Left lobe of liver (tissue), 2 donors: ENCODE data around the gene CCL3. TPM values are rescaled to one million over a fixed set of nuclear protein-coding genes. Genes with fewer than 3 reads are reported as not detected.
"Not testable (repeated sequence)": the region's sequence is repeated elsewhere in the genome, so short reads cannot be mapped to it uniquely, and the experiment has no call there.

Experiments
- ATAC-seq: fragments of 200-7000 bp; cut with Tn5 transposase; one replicate; pipeline ENCODE4 v1.9.1; 2020; ENCODE audit warnings: mild to moderate bottlenecking, moderate library complexity
- DNase-seq: peaks from one replicate; pipeline ENCODE4 v3.0.0-alpha.2; 2020; ENCODE audit warnings: low spot score
- total RNA-seq: library from RNA; stranded (reverse); gene quantifications from one replicate; pipeline ENCODE4 v1.2.1, GENCODE V29; 2021
- donor health status: DM: no; HTN: no; CAD: no; lungs with moderate emphysema.
- donor health status: DM: no; HTN: yes; CAD: no.

Gene CCL3
- total RNA-seq, 1 donor from 2014 or later: 2.0 TPM

DNA sequence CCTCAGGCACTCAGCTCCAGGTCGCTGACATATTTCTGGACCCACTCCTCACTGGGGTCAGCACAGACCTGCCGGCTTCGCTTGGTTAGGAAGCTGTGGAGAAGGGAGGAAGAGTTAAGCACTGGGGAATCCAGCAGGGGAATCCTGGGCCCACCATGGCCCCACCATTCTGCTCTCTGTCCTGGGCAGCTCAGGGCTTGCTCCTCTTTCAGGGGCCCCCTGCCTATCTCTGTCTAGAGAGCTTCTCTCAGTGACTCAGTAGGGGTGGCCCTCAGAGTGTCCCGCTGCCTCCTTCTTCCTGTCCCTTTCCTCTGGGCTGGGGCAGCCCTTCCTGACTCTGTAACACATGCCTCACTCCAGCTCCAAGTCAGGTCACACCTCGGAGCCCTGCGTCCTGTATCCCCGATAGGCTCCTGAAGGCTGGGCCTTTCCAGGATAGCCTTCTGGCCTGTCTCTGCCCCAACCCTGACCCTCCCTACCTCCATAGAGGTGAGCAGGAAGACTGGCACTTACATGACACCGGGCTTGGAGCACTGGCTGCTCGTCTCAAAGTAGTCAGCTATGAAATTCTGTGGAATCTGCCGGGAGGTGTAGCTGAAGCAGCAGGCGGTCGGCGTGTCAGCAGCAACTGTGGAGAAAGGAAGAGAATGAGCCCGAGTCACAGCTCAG, 1.1 kb downstream of the CCL3 start:
- ATAC-seq: peak; percentile 33
- DNase-seq: no peak

DNA sequence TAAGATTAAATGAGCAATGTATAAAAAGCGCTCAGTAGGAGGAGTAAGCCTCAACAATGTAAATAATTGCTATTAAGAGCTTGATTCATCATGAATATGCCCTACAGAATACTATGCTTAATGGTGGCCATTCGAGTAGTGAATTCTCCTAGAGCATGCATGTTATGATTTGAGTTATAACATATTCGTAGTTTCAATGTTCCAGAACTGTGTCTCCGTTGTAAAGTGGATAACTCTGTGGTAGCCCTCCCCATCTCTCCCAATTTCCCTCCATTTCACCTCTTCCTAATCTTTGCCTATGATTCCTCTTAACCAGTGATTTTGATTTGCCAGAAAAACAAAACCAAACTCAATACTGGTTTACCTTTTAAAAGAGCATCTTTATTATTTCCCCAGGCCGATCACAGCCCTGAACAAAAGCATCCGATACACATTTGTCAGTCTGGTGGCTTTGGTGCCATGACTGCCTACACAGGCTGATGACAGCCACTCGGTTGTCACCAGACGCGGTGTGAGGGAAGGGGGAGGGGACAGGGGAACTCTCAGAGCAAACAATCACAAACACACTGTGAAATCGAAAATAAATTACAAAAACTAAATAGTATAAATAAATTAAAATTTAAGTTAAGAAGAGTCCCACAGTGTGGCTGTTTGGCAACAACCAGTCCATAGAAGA, 1.9 kb downstream of the CCL3 start:
- not testable (repeated sequence) for ATAC-seq, DNase-seq

DNA sequence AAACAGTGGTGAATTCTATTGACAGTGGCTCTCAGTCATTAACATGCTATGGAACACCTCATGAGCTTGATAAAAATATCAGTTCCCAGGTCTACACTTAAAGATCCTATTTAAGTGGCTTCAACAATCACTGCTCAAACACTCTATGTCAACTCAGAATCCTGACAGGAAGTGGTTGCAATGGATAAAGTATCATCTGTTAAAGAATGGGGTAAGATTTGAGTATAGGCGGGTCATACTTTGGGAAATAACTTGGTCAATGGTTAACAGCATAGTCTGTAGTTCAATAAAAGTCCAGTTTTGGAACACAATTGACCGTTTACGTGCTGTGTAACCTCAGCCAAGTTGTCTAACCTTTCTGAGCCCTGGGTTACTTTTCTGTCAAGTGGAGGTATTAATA, 2.5 kb downstream of the CCL3 start:
- not testable (repeated sequence) for DNase-seq
- peak; percentile 69 for ATAC-seq

DNA sequence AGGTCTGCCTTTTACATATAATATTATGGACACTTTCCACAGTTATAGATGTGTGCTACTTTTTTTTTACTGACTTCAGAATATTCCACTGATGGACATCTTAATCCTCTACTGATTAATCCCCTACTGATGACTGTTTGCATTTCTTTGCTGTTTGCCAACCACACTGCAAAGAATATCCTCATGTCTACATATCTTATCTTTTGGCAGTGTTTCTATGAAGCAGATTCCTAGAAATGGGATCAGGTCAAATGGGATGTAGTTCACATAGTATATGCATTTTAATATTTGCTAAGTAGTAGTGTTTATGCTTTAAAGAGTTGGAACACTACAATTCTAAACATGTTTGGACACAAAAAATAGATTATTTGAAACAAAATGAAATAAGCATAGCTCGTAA, 3.2 kb downstream of the CCL3 start:
- DNase-seq: no peak
- no peak for ATAC-seq

DNA sequence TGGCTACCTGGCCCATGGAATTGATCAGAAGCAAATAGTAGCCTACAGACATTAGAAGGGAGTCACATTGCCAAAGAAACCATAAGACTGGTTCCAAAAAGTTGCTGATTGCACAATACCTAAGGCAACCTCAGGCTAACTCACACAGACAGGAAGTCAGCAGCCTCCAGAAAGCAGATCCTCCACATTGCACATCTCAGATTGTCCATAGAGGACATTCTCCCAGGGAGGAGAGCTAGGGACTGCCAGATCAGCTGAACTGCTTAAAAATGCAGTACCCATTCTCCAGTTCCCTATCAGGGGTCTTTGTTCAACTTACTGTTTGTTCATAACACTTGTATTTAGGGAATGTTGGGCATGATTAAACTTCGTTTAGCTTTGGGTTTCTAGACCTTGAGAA, 4.2 kb downstream of the CCL3 start:
- ATAC-seq (peak; percentile 78), DNase-seq (no peak)

DNA sequence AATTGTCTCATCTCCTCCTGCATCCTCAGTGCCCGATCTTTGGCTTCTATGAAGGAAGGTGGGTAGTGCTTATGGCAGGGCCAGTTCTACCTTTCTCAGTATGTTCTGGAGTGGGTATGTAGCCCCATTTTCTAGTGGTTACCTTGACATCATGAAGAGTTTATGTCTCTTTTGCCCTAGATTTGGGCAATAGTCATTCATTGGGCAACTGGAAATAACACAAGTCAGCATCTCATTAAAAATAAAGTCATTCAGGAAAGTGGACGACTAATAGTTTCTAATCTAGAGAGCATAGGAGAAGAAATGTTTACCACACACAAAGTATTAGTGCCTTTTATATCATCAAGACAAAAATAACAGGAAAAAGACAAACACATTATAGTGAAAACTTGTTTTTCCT, 6.3 kb downstream of the CCL3 start:
- ATAC-seq, DNase-seq: not testable (repeated sequence)

DNA sequence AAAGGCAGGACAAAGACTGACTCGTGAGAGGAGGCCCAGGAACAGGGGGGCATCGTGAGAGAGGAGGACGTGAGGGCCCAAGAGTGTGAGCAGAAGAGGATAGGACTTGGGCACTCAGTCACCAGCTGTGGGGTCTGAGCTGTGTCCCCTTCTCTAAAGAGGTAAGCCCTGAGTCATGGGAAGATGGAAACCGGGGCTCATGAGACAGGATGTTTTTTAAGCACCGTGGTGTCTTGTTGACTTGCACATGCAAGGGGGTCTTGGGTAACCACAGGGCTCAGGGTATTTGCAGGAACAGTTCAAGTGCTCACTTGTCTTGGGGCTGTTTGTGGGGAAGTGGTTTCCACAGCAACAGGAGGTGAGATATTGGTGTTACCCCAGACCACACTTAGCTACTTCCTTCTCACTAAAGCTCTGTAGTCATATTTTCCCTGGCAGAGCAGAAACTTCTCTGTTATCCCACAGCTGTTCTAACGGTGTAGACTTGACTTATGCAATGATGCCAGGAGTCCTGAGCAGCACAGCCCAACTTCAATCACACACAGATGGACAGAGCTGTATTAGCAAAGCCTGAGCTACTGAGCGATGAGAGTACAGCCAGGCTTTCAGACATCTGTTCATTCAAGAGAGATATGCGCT, 7.3 kb downstream of the CCL3 start:
- DNase-seq: not testable (repeated sequence)
- ATAC-seq: peak; percentile 12

DNA sequence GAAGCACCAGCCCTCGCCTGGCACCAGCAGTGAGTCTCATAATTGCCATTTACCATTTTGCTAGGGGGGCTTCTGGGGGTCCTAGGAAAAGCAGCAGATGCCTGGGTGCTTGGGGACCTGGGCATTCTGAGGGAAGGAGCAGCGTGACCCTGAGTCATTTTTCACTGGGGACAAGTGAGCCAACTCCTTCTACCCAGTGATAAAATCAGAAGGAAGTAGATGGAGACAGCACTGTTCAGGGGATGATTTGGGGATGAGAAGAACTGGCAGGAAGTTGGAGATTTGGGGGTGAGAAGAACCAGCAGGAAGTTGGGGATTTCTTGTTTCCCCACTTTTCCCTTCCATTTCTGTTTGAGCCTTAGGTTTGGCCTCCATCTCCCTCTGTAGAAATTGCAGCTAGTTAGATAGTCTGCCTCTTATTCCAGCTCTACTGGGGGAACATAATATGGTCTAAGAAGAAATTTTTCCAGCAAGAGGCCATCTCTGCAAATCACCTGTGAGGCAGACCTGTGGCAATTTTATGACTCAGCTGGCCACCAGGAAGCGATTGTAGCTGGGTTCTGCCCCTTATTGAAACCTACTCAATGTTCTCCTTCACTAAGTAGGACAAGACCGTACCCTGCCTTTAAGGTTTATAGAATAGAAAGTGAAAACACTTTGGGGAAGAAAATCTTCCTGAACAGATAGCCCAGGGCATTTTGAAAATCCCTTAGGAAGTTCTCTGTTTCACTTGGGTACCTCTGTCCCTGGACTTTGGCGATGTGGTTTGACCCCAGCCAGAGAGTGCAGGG, 8.1 kb downstream of the CCL3 start:
- not testable (repeated sequence) for ATAC-seq, DNase-seq

DNA sequence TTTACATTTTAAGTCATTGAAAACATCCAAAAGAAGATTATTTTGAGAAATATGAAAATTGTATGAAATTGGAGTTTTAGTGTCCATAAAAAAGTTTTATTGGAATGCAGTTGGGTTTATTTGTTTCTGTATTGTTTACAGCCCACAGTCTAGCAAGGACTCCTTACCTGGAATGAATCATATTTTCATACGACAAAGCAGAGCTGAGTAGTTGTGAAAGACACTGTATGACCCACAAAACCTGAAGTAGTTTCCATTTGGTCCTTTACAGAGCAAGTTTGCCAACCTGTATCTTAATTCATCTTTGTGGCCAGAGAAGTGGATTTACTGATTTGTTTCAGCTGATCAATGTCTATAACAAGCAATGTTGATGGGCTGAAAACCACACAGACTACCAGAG, 15.6 kb downstream of the CCL3 start:
- DNase-seq: no peak
- ATAC-seq: no peak

DNA sequence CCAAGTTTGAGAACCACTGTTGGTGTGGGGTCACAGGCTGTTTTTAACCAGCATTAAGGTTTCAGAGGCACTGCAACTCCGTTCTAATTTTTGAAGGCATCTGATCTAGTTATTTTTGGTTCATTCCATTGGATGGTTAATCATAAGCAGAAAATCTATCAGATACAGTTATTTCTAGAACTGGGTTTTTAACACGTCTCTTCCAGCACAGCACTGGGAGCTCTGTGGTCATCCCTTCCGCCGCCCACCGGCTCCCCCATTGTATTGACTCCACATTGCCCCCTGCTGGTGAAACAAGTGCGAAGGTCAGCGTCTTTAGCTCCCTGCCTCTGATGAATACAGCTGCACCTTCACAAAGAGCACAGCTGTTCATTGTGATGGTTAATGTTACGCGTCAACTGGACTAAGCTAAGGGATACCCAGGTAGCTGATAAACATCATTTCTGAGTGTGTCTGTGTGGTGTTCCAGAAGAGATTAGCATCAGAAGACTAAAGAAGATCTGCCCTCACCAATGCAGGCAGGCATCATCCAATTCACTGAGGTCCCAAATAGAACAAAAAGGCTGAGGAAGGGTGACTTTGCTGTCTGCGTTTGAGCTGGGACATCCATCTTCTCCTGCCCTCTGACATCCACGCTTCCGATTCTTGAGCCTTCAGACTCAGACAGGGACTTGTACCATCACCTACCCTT, 17.4 kb downstream of the CCL3 start:
- DNase-seq: peak; percentile 65
- ATAC-seq: peak; percentile 99

DNA sequence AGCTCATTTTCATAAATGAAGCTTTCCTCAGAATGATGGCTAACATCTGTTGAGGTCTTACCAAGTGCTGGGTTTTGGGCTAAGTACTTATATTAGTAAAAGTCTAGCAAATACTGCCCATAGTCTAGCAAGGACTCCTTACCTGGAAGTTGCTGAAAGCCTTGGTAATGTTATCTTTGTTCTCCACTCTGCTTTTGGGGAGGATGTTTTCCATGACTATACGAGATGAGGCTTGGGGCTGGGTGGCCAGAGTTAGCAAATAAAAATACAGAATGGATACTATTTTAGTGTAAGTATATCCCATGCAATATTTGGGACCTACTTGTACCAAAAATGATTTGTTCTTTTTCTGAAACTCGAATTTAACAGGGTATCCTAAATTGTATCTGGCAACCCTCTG, 18.2 kb downstream of the CCL3 start:
- DNase-seq: no peak
- ATAC-seq: no peak

DNA sequence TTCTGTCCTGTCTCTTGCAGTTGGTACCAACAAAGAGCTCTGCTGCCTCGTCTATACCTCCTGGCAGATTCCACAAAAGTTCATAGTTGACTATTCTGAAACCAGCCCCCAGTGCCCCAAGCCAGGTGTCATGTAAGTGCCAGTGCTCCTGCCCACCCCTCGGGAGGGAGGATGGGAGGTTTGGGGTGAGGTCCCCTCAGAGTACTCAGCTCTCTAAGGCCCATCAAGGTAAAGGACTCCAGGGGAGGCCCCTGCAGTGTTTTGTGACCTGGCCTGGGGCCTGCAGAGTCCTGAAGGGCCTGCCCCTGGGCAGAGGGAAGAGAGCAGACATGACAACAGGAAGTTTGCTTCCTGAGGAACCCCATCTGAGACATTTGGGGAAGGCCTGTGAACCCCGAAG, 19.5 kb downstream of the CCL3 start:
- ATAC-seq: no peak

DNA sequence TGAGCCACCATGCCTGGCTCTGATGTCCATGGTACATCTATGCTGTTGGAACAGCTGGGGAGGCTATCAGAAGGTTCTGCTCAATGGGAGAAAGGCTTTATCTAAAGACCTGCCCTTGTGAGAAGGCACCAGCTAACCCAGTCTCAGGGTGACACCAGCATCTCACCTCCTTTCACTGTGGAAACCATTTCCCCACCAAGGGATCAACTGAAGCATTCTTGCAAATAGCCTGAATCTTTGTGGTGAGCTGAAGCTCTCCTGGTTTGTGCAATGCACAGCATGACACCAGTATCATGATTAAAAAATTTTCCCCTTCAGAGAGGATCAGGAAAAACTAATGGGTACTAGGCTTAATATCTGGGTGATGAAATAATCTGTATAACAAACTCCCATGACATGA, 20.8 kb downstream of the CCL3 start:
- ATAC-seq (no peak), DNase-seq (no peak)

More for the DNA sequence above, 19.5 kb downstream of the CCL3 start:
- no peak for DNase-seq

DNA sequence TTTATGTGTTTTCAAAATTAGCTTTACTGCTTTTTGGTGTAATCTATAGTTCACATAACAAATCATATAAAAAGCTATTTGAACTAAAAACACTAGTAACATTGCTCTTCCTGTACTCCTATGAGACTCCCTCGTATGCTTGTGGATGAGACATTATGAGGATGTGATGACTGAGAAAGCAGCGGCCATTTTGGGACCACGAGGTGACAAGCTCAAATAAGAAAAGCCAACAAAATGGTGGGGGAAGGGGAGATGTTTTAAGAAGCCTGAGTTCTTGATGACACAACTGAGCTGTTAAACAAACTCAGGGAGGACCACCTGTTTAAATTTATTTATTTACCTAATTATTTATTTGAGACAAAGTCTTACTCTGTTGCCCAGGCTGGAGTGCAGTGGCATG, 21.4 kb downstream of the CCL3 start:
- ATAC-seq (no peak), DNase-seq (no peak)

DNA sequence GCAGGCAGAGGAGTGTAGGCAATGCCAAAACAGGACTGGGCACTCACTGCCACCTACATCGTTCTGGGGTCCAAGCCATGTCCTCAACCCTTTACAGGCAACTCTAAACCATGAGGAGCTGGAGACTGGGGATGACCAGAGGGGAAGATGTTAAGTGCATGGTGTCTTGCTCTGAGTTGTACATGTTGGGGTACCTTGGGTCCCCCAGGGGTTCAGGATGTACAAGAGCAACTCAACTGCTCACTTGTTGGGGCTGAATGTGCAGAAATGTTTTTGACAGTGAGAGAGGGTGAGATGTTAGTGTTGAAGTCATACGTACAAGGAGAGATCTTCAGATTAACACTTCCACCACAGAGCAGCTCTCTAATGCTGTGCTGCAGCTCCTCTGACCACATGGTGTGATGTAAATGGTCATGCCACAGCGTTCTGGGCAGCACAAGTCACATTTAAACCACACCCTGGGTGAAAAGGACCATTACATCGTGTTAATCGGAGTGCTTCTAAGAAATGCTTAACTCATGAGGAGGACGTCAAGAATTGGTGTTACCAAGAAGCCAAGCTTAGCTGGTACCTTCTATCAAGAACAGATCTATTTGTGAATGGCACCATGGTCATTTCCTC, 23.5 kb downstream of the CCL3 start:
- no peak for ATAC-seq
- no peak for DNase-seq

DNA sequence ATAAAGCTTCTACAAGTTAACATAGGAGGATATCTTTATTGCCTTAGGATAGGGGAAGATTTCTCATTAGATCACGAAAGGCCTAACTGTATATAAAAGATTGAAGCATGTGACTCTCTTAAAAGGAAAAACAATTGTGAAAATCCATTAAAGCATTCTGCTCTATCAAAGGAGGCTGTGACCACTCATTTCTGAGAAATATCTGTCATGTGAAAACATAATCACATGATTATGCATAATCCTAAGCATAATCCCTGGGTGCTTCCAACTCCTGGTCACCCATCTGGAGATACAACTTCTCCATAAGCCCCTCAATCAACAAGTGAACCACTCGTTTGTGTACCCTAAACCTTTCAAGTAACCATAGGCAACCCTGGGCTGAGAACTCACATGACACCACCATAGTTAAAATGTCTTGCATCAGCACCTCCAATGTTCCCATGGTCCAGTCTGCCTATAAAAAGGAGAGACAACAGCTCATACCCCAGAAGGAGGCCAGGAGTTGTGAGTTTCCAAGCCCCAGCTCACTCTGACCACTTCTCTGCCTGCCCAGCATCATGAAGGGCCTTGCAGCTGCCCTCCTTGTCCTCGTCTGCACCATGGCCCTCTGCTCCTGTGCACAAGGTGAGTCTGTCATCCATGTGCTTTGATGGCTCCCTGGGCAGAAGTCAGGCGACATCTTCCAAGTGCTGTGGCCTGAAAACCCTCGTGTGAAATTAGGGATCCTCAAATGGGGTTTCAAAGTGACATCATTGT, 26.0 kb downstream of the CCL3 start, which contains the start of gene CCL18:
Gene CCL18 (plus strand): TSS at position 487 of the 756 bp plus-strand sequence. CDS start 71 bp downstream, at position 558.
- DNase-seq (no peak), ATAC-seq (no peak)

DNA sequence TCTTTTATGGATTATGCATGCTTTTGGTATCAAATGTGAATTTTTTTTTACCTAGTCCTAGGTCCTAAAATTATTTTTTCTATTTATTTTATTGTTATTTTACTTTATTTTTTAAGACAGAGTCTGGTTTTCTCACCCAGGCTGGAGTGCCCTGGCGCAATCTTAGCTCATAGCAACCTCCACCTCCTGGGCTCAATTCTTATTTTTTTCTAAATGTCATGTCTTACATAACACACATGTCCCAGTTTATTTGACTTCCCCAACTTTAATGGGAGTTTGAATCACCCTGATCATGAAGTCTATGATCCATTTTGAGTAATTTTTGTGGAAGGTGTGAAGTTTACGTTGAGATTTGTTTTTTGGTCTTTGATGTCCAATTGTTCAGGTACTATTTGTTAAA, 29.1 kb downstream of the CCL3 start:
- no peak for ATAC-seq
- no peak for DNase-seq

DNA sequence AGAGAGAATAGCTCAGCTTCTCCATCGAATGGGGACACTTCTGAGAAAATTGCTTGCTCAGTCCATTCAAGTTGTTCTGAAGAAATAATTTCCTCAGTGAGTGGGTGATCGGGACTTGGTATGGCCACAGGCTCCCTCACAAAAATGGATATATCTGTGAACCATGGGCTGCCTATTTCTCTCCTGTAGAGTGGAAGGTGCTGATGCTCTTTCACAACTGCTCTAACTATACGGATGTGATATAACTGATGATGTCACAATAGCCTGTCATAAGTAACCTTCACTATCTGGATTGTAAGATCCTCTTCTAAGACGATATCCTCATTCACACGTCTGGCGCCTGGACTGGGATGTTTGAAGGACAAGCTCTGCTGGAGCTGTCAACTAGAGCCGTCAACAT, 30.5 kb downstream of the CCL3 start:
- no peak for DNase-seq
- no peak for ATAC-seq

DNA sequence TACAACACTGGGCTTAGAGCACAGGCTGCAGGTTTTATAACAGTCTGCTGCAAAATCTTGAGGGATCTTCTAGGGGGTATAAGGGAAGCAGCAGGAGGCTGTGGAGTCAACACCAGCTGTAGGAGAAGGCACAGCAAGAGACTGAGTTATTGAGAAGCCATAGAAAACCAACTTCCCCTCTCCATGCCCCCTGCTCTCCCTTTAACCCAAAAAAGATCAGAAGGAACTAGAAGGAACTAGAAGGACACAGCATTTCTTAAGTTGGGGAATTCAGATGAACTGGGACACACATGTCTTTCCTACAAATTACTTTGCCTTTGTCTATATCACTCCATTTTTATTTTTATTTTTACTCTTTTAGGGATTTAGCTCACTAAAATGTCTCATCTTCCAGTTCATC, 32.0 kb downstream of the CCL3 start:
- no peak for ATAC-seq

More for the DNA sequence above, 32.0 kb downstream of the CCL3 start:
- DNase-seq: no peak
